C4-2B (cell line): ENCODE results near the gene SCAI.

Experiments
- ZFX ChIP-seq: fragments of 450-650 bp; IDR thresholded peaks from 2 replicates; pipeline ENCODE4 v1.6.1; 2017
- TF ChIP-seq, protein P1 (sequence below): fragments of 450-650 bp; conservative IDR thresholded peaks from 2 replicates; pipeline ENCODE4 v1.5.1; 2017; ENCODE audit warnings: mild to moderate bottlenecking

DNA sequence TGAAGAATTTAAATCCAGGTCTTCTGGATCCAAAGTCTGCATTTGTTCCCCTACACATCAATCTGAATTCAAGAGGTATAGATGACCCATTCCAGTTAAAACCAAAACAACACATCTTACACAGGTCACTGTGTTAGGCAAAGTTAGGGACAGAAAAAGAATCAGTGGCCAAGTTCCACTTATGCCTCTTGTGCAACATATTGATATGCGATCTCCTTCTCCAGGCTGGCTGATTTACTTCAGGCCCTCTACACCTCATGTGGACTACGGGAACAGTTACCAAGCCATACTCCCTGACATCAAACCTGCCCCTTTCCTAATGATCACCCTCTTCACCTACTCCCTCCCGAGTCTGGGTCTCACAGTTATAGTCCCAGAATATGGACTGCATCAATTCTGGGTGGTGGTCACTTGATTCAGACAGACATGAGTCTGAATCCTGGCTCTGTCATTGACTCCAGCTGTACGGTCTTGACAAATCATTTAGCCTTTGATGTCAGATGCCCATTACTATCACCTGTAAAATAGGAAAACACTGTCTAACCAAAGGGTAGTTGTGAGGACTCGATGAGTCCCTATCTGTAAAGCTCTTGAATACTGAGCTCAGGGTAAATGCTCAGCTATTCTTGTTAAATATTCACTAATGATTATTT is 228.4 kb downstream of the SCAI start:
- TF ChIP-seq, protein P1, sequence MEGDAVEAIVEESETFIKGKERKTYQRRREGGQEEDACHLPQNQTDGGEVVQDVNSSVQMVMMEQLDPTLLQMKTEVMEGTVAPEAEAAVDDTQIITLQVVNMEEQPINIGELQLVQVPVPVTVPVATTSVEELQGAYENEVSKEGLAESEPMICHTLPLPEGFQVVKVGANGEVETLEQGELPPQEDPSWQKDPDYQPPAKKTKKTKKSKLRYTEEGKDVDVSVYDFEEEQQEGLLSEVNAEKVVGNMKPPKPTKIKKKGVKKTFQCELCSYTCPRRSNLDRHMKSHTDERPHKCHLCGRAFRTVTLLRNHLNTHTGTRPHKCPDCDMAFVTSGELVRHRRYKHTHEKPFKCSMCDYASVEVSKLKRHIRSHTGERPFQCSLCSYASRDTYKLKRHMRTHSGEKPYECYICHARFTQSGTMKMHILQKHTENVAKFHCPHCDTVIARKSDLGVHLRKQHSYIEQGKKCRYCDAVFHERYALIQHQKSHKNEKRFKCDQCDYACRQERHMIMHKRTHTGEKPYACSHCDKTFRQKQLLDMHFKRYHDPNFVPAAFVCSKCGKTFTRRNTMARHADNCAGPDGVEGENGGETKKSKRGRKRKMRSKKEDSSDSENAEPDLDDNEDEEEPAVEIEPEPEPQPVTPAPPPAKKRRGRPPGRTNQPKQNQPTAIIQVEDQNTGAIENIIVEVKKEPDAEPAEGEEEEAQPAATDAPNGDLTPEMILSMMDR: no peak
- TF ChIP-seq ZFX: no peak
